Activated CD8-positive, alpha-beta memory T cell treated with anti-CD3 and anti-CD28 coated beads, Interleukin-2, amount 10 ng/mL, durations not matched to agents 7 days and 5 days (primary cell): Measurements from ENCODE around the gene ZSCAN12. TPM values are rescaled to one million over a fixed set of nuclear protein-coding genes. Genes with fewer than 3 reads are reported as not detected.

Experiments used
- ATAC-seq: fragments of 150-1000 bp; cut with Tn5 transposase; one replicate; pipeline ENCODE4 v1.10.0; 2021; ENCODE audit warnings: moderate library complexity
- CTCF ChIA-PET: fragments of 350-600 bp; sonication (Branson Sonifier 250); formaldehyde crosslinking; loops from one replicate; lab custom pipeline; 2021; ENCODE audit warnings: antibody characterized with exemption; lab: Charles Lee
- DNase-seq: peaks from one replicate; pipeline ENCODE4 v3.0.0-alpha.2; 2020
- H3K27ac Mint-ChIP-seq: one replicate; pipeline ENCODE4 v1.8.0; 2021; ENCODE audit warnings: mild to moderate bottlenecking, mixed read lengths
- H3K27me3 Mint-ChIP-seq: one replicate; pipeline ENCODE4 v1.8.0; 2021; ENCODE audit warnings: mixed read lengths
- H3K36me3 Mint-ChIP-seq: one replicate; pipeline ENCODE4 v1.8.0; 2021; ENCODE audit warnings: mild to moderate bottlenecking, mixed read lengths
- H3K4me1 Mint-ChIP-seq: one replicate; pipeline ENCODE4 v1.8.0; 2021; ENCODE audit warnings: mixed read lengths
- H3K4me3 Mint-ChIP-seq: one replicate; pipeline ENCODE4 v1.8.0; 2021; ENCODE audit warnings: mild to moderate bottlenecking, moderate library complexity, mixed read lengths
- H3K9me3 Mint-ChIP-seq: one replicate; pipeline ENCODE4 v1.8.0; 2022; ENCODE audit warnings: low read depth, mixed read lengths
- total RNA-seq, 2 experiments: library from RNA; stranded (reverse); gene quantifications; one replicate each; pipeline ENCODE4 v1.2.3, GENCODE V29; 2021

Gene ZSCAN12
- total RNA-seq, 2 experiments from 2014 or later, result 7.1 to 7.9 TPM

DNA sequence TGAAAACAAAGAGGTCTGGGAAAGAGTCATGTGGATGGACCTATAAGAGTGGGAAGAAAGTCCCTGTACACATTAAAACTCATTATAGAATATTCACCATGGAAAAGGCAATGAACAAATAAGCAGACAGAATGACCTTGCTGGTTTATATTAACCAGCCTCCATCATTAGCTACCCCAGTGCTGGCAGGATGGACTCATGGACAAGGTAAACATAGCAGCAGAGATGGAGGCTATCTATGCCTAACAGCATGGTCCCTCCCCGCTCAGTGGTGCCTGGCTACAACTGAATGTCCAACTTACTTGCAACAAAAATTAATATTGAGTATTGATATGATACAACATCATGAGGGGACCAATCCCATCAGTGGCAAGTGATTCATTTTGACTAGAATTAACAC, 54.3 kb downstream of the ZSCAN12 start:
- H3K4me1 Mint-ChIP-seq, result peaks cover 8% of the 10 kb centered on the region
- CTCF ChIA-PET, result interaction anchor here (0.7 to 1.9 kb wide), 2 partner anchors 11 to 30 kb away, joined by 3 to 7 read pairs; no protein-coding TSS in a partner anchor
- no peak for ATAC-seq

DNA sequence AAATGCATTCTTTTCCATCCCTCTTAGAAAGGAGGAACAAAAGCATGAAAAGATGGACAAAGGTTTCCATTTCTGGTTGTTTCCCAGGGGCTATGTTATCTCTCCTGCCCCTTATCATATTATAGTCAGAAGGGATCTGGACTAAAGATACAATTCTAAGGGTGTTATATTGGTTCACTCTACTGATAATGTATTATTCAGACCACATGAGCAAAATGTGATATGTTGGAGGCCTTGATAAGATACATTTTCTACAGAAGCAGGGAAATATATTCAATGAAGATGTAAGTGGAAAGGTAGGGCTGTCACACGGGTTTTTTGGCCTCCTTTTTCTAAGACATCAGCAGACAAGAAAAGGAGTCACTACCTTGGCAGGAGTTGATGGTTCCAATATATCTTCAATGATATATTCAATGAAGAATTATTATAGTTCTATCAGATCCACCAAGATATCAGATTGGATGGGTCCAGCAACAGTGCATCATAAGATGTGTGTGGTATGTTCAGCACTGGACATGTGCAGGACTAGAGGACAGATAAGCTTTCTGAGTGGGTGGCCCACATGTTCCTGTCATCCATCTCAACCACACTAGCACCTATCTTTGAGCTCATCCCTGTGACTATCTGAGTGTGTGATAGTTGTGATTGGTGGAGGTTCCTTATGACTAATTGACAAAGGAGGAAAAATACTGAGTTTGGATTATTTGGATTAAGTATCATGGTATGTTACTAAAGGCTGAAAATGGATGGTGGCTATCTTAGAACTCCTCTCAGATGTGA, 55.5 kb downstream of the ZSCAN12 start:
- DNase-seq (no peak), ATAC-seq (no peak)
- Mint-ChIP-seq H3K9me3 (peaks cover 13% of the 10 kb centered on the region), H3K4me3 (no peak overlapping the region), H3K27me3 (peaks cover 35% of the 10 kb centered on the region), H3K4me1 (no peaks in the 10 kb centered on the region), H3K36me3 (peaks cover 9% of the 10 kb centered on the region), H3K27ac (no peak overlapping the region)
- CTCF ChIA-PET, result interaction anchor here (0.7 to 1.9 kb wide), 2 partner anchors 12 to 29 kb away, joined by 3 to 7 read pairs; no protein-coding TSS in a partner anchor

More for the DNA sequence above, 54.3 kb downstream of the ZSCAN12 start:
- H3K9me3 Mint-ChIP-seq, result peaks cover 8% of the 10 kb centered on the region
- peaks cover 35% of the 10 kb centered on the region for H3K27me3 Mint-ChIP-seq
- no peak overlapping the region for H3K4me3 Mint-ChIP-seq
- no peak overlapping the region for H3K27ac Mint-ChIP-seq
- H3K36me3 Mint-ChIP-seq, result peaks cover 3% of the 10 kb centered on the region
- DNase-seq, result no peak

DNA sequence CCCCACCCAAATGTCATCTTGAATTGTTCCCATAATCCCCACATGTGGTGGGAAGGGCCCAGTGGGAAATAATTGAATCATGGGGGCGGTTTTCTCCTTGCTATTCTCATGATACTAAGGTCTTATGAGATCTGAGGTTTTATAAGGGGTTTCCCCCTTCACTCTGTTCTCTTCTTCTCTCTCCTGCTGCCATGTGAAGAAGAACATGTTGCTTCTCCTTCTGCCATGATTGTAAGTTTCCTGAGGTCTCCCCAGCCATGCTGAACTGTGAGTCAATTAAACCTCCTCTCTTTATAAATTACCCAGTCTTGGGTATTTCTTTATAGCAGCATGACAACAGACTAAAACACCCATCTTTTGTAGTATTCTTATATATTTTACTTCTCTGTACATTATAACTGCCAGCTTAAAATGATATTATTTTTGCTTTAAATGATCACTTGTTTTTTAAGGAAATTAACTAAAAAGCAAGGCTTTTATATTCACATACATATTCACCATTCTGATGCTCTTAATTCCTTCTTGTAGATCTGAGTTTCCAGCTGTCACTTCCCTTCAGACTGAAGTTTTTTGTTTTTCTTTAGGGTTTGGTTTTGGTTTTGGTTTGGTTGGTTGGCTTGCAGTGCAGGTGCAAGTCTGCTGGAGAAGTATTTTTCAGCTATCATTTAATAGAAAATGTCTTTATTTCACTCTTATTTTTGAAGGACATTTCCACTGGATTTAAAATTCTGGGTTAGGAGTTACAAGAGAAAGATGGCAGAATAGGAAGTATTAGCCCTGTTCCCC, 59.0 kb downstream of the ZSCAN12 start:
- Mint-ChIP-seq H3K9me3 (peaks cover 13% of the 10 kb centered on the region), H3K36me3 (peaks cover 9% of the 10 kb centered on the region), H3K4me3 (no peak overlapping the region), H3K27me3 (peaks cover 15% of the 10 kb centered on the region), H3K4me1 (no peaks in the 10 kb centered on the region), H3K27ac (no peak overlapping the region)
- CTCF ChIA-PET, result interaction anchor here (2.2 kb wide), 1 partner anchor 15 kb away, joined by 7 read pairs; no protein-coding TSS in a partner anchor
- no peak for ATAC-seq
- DNase-seq, result no peak

DNA sequence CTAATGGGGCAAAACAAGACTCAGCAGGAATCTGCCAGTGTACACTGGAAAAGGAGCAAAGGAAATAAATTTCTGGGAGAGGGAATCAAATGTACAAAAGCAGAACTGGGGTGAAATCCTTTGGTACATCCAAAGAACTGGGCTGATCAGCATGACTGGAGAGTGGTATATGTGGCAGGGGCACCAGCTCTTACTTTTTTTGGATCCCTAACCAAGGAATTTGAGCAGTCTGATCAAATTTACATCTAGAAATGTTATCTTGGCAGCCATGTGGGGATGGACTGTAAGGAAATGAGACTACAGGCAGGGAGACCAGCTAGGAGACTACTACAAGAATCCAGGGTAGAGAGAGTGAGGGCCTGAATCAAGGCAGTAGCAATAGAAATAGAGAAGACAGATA, 62.4 kb downstream of the ZSCAN12 start:
- Mint-ChIP-seq H3K4me1 (peaks cover 3% of the 10 kb centered on the region), H3K4me3 (no peak overlapping the region), H3K27ac (no peak overlapping the region), H3K27me3 (no peaks in the 10 kb centered on the region), H3K36me3 (peaks cover 9% of the 10 kb centered on the region), H3K9me3 (peaks cover 13% of the 10 kb centered on the region)
- CTCF ChIA-PET, result interaction anchor here (0.9 to 3.8 kb wide), 4 partner anchors 10 to 196 kb away, joined by 3 to 18 read pairs (median 5); partner anchors contain the start of genes ZKSCAN3 and ZKSCAN8
- ATAC-seq (no peak), DNase-seq (no peak)

DNA sequence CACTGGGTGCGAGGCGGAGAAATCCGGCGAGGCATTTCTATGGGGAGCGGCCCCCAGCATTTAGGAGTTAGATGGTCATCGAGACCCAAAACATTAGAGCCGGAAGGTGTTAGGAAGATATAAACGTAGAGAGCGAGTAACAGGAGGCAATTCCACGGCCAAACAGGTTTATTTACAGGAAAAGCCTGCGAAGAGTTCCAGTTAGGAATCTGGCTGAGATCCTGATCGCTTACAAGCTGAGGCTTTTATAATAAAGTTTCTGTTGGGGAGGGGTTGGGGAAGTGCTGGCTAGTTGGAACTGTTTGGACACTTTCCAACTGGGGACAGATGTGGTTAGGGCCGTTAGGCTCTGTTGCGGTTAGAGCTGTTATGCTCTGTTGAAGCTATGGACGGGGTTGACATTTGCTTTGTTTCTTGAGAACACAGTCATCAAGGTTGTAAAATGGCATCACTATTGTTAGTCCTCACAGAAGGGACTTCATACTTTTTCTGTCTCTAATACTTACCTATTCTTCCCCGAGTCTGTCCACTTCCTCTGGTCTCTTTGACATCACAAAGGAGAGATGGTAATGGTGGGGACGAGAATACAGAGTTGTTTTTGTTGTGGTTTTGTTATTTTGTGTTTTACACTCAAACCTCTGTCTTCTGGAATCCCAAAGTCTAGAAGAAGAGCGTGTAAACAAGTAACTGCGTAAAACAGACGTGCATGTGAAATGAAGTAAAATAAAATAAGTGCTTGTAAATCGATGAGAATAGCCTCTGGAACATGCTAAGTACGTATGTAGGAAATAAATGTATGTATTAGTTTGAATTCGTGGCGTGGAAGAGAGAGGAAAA, 63.0 kb downstream of the ZSCAN12 start:
- Mint-ChIP-seq H3K9me3 (peaks cover 13% of the 10 kb centered on the region), H3K4me3 (no peak overlapping the region), H3K27ac (no peak overlapping the region), H3K4me1 (peaks cover 3% of the 10 kb centered on the region), H3K36me3 (peaks cover 10% of the 10 kb centered on the region), H3K27me3 (no peaks in the 10 kb centered on the region)
- CTCF ChIA-PET, result interaction anchor here (0.9 to 3.8 kb wide), 4 partner anchors 13 to 232 kb away, joined by 3 to 18 read pairs (median 3); partner anchors contain the start of genes ZKSCAN3 and ZKSCAN8
- DNase-seq (no peak), ATAC-seq (no peak)

DNA sequence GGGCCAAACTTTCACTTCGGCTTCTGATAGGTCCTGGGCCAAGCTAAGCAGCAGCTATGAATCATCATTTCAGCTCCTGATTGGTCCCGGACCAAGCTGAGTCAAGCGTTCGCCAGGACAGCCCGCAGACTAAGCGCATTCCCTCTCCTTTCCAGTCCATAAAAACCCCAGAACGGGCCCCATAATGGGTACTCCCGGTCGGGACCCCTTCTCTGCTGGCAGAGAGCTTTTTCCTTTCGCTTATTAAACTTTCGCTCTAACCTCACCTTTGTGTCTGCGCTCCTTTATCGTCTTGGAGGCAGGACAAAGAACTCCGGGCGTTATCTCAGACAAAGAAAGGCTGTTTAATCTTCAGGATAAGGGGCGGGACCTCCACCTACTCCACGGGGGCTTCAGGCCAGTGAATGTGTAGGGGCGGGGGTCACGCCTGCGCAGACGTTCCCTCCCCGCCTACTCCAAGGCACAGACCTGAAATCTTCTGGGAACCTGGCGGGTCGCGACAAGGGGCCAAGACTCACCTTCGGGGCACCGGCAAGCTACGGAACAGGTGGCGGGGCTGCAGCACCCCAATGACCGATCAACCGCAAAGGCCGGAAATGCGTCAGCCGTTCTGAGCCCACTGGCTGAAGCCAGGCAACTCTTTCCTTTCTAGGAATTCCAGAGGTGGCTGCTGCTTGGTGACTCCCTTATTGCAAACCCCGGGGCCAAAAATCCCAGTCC, 63.8 kb downstream of the ZSCAN12 start, which contains the start of gene ZSCAN31:
Gene ZSCAN31, minus strand, starts transcription at position 585 of the 720 bp plus-strand sequence. CDS start 6,465 bp downstream, outside the sequence.
- H3K27me3 Mint-ChIP-seq, result no peaks in the 10 kb centered on the region
- H3K27ac Mint-ChIP-seq, result peak within 1 kb of the TSS; percentile 26
- H3K4me1 Mint-ChIP-seq, result peaks cover 3% of the 10 kb centered on the region
- peaks cover 10% of the 10 kb centered on the region for H3K36me3 Mint-ChIP-seq
- CTCF ChIA-PET, result interaction anchor here (1.1 to 3.8 kb wide), 4 partner anchors 14 to 231 kb away, joined by 3 to 18 read pairs (median 3); partner anchors contain the start of gene ZKSCAN3
- DNase-seq (peak; percentile 88), ATAC-seq (peak; percentile 93)
- no peak within 1 kb of the TSS for H3K4me3 Mint-ChIP-seq
- peaks cover 9% of the 10 kb centered on the region for H3K9me3 Mint-ChIP-seq

DNA sequence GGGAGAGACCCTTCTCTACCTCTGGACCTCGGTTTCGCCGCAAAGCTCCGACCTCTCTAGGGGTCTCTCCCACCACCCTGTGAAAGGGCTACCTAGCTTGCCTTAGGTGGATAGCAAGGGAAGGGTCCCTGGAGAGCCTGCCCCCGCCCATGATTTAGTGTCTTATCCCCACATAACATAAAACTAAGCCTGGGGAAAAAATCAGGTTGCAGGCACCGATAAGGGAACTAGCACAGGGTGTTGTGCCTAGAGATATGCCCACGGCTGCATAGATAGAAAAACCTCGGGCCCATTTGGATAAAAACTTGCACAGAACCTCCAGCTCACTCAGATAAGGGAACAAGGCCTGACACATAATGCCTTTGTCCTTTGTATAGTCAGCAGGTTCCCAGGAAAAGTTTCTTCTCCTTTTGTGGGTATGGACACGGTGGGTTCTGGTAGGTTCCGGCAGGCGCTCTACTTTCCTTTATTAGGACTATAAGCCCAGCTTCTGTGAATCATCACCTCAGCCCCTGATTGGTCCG, 64.4 kb downstream of the ZSCAN12 start:
- Mint-ChIP-seq H3K9me3 (peaks cover 4% of the 10 kb centered on the region), H3K27ac (peak overlapping the region; percentile 26), H3K4me1 (peaks cover 3% of the 10 kb centered on the region), H3K36me3 (peaks cover 6% of the 10 kb centered on the region), H3K4me3 (no peak overlapping the region), H3K27me3 (no peaks in the 10 kb centered on the region)
- DNase-seq (no peak), ATAC-seq (no peak)
- CTCF ChIA-PET, result interaction anchor here (1.1 to 3.8 kb wide), 3 partner anchors 16 to 230 kb away, joined by 3 to 18 read pairs (median 3); no protein-coding TSS in a partner anchor

DNA sequence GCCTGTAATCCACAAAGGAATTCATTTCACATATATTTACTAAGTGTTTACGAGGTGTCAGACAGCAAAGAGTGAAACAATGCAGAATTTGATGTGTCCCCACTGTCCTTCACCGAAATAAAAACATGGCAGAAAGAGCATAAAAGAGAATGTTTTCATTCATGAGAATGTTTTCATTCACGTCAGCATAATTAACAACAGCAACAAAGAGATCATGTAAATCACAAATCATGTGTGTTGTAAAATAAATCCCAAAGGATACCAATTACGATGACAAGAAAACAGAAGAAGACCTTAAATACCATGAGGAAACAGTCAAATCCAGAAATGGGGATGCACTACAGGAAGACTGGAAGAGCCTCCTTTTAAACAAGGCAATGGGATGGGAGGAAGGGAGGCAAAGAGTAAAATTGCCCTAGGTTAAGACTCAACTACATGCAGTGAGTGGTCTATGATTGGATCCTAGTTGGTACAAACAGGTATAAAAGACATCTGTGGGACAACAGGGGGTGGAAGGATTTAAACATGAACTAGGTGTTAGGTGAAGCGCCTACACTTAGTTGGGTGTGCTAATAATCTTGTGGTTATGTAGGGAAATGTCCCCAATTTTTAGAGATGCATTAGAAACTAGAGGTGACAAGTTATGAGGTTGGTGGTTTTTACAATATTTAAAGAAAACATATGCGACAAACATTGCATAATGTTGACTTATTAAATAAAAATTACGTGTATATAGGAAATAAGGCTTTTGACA, 65.1 kb downstream of the ZSCAN12 start:
- H3K27me3 Mint-ChIP-seq, result no peaks in the 10 kb centered on the region
- no peaks in the 10 kb centered on the region for H3K9me3 Mint-ChIP-seq
- no peak for ATAC-seq
- CTCF ChIA-PET, result interaction anchor here (1.3 to 3.8 kb wide), 2 partner anchors 16 to 21 kb away, joined by 3 to 18 read pairs; no protein-coding TSS in a partner anchor
- DNase-seq, result no peak
- H3K27ac Mint-ChIP-seq, result no peak overlapping the region
- H3K4me1 Mint-ChIP-seq, result peaks cover 3% of the 10 kb centered on the region
- H3K36me3 Mint-ChIP-seq, result peaks cover 1% of the 10 kb centered on the region
- H3K4me3 Mint-ChIP-seq, result no peak overlapping the region

DNA sequence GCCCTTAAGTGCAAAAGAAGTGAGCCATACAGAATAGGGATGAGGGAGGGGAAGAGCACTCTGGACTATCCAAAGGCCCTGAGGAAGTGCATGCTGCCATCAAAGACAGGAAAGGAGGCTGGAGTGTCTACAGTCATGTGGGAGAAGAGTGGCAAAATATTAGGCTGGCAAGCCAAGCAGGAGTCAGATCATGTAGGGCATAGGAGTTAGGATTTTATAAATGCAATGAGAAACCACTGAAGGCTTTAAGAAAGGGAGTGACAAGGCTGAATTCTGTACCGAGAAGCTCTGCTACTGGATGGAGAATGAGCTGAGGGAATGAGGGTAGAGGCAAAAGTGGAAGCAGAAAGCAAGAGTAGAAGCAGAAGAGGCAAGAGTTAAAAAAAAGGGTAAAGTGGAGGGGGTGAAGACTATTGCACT, 65.9 kb downstream of the ZSCAN12 start:
- H3K4me1 Mint-ChIP-seq, result peaks cover 3% of the 10 kb centered on the region
- ATAC-seq (no peak), DNase-seq (no peak)
- CTCF ChIA-PET, result interaction anchor here (3.8 kb wide), 1 partner anchor 22 kb away, joined by 18 read pairs; no protein-coding TSS in a partner anchor
- no peaks in the 10 kb centered on the region for H3K9me3 Mint-ChIP-seq
- no peak overlapping the region for H3K4me3 Mint-ChIP-seq
- peaks cover 4% of the 10 kb centered on the region for H3K36me3 Mint-ChIP-seq
- no peaks in the 10 kb centered on the region for H3K27me3 Mint-ChIP-seq
- H3K27ac Mint-ChIP-seq, result no peak overlapping the region

DNA sequence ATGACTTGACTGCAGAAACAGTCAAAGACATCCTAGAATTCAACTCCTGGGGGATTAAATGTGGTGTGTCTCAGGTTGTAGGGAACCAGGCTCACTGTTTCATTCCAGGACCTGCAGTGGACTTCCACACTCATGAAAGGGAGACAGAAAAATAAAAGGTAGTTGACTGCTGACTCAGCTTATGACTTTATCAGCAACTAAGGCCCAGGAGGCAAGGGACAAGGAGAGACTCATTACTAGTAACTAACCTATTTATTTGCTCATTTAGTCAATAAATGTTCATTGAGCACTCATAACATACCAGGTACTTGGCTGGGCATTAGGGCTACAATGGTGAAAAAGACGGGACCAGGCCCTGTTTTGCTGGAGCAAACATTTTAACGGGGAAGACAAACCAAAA, 66.5 kb downstream of the ZSCAN12 start:
- CTCF ChIA-PET, result no interaction called here
- no peak for ATAC-seq
- Mint-ChIP-seq H3K4me3 (no peak overlapping the region), H3K27ac (no peak overlapping the region), H3K36me3 (peaks cover 4% of the 10 kb centered on the region), H3K9me3 (no peaks in the 10 kb centered on the region), H3K4me1 (peaks cover 3% of the 10 kb centered on the region), H3K27me3 (no peaks in the 10 kb centered on the region)
- no peak for DNase-seq

DNA sequence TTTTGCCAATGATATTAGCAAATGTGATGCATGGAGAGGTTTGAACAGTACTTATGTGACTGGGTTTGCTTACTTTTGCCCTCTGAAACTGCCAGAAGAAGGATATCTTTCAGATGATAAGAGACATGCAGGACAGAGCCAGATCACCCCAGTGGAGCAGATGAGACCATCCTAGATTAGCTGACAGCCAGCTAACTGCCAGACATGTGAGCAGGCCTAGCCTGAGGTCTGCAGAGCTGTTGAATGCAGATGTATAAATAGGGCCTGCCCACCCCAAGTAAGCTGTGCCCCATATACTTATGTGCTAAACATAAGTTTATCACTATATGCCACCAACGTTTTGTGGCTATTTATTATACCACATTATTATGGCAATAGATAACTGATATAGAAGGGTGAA, 69.5 kb downstream of the ZSCAN12 start:
- peaks cover 15% of the 10 kb centered on the region for H3K36me3 Mint-ChIP-seq
- no peak for DNase-seq
- ATAC-seq, result no peak
- H3K4me1 Mint-ChIP-seq, result peaks cover 3% of the 10 kb centered on the region
- H3K4me3 Mint-ChIP-seq, result no peak overlapping the region
- peaks cover 15% of the 10 kb centered on the region for H3K9me3 Mint-ChIP-seq
- H3K27ac Mint-ChIP-seq, result no peak overlapping the region
- H3K27me3 Mint-ChIP-seq, result no peaks in the 10 kb centered on the region
- CTCF ChIA-PET, result interaction anchor here (1.1 kb wide), 1 partner anchor 26 kb away, joined by 3 read pairs; no protein-coding TSS in a partner anchor
